ENCODE results near the gene SLC41A3.

Gene SLC41A3

GRCh38 chr3:126018545-126018944 lies 65.4 kb downstream of the SLC41A3 start:
- Histone ChIP-seq H3K9ac (ENCODE audit: low read length) (no peak overlapping the region), H3K4me3 (ENCODE audit: low read depth in 1 of 2, low read length in 2 of 2) (no peak overlapping the region), H3K36me3 (ENCODE audit: insufficient read depth, low read length) (peaks cover 5% of the 10 kb centered on the region), H3K27ac (ENCODE audit: low read depth, low read length) (no peak overlapping the region), H3K27me3 (ENCODE audit: control insufficient read depth in 1 of 2, insufficient read depth in 2 of 2, low read length in 2 of 2) (no peaks in the 10 kb centered on the region), H3K9me3 (ENCODE audit: low read length) (no peaks in the 10 kb centered on the region), H3K4me1 (ENCODE audit: insufficient read depth, low read length) (peaks cover 21% of the 10 kb centered on the region)

DNA sequence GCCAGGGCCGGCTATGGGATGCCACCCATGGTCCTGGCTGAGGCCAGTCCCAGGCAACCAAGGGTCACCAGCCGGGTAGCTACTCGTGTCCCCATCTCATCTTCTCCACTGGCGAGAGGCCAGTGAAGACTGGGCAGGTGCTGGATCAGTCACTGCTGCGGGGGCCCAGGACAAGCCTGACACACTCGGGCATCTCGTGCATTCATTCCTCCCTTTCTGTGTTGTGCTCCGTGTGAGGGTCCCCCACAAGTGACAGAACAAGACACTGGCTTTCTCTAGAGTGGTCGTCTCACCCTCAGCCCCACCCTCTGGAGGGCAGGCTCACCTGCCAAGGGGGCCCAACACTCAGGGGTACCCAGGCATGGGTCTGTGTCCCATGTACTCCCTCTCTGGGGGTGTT lies 66.6 kb downstream of the SLC41A3 start:
- H3K9ac ChIP-seq (ENCODE audit: low read length): no peak overlapping the region

GRCh38 chr3:126016616-126017015 lies 67.3 kb downstream of the SLC41A3 start:
- Histone ChIP-seq H3K36me3 (ENCODE audit: insufficient read depth, low read length) (peaks cover 5% of the 10 kb centered on the region), H3K27ac (ENCODE audit: low read depth, low read length) (no peak overlapping the region), H3K4me3 (ENCODE audit: low read depth in 1 of 2, low read length in 2 of 2) (no peak overlapping the region), H3K4me1 (ENCODE audit: insufficient read depth, low read length) (peaks cover 22% of the 10 kb centered on the region), H3K9me3 (ENCODE audit: low read length) (no peaks in the 10 kb centered on the region), H3K9ac (ENCODE audit: low read length) (no peak overlapping the region), H3K27me3 (ENCODE audit: control insufficient read depth in 1 of 2, insufficient read depth in 2 of 2, low read length in 2 of 2) (no peaks in the 10 kb centered on the region)

More for the DNA sequence above, 66.6 kb downstream of the SLC41A3 start:
- H3K27ac ChIP-seq (ENCODE audit: low read depth, low read length): no peak overlapping the region
- no peaks in the 10 kb centered on the region for H3K9me3 ChIP-seq (ENCODE audit: low read length)
- H3K36me3 ChIP-seq (ENCODE audit: insufficient read depth, low read length): peaks cover 5% of the 10 kb centered on the region
- peaks cover 22% of the 10 kb centered on the region for H3K4me1 ChIP-seq (ENCODE audit: insufficient read depth, low read length)
- no peaks in the 10 kb centered on the region for H3K27me3 ChIP-seq (ENCODE audit: control insufficient read depth in 1 of 2, insufficient read depth in 2 of 2, low read length in 2 of 2)
- no peak overlapping the region for H3K4me3 ChIP-seq (ENCODE audit: low read depth in 1 of 2, low read length in 2 of 2)

- Histone ChIP-seq H3K9ac (ENCODE audit: low read length) (no peak overlapping the region), H3K27me3 (ENCODE audit: control insufficient read depth in 1 of 2, insufficient read depth in 2 of 2, low read length in 2 of 2) (no peaks in the 10 kb centered on the region), H3K9me3 (ENCODE audit: low read length) (no peaks in the 10 kb centered on the region), H3K4me1 (ENCODE audit: insufficient read depth, low read length) (peaks cover 22% of the 10 kb centered on the region), H3K36me3 (ENCODE audit: insufficient read depth, low read length) (peaks cover 5% of the 10 kb centered on the region), H3K27ac (ENCODE audit: low read depth, low read length) (no peak overlapping the region), H3K4me3 (ENCODE audit: low read depth in 1 of 2, low read length in 2 of 2) (no peak overlapping the region)
Measured at GRCh38 chr3:126015075-126015474, 68.8 kb downstream of the SLC41A3 start.

DNA sequence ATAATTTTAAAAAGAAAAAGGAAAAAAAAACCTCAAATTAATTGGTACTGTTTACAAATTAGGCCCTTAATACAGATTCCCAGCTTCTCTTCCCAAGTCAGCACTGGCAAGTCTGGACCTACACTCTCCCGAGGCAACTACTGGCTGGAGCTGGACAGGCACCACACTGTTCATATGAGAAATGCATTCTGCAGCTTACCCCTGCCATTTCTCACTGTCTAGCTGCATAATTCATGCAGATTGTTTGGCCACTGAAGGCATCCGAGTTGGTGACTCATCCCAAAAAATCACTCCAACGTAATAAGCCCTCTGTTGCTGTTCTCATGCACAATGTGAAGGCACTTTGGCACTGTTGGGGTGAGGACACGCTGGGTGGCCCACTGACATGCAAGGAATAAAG lies 69.7 kb downstream of the SLC41A3 start:
- H3K4me3 ChIP-seq (ENCODE audit: low read depth in 1 of 2, low read length in 2 of 2): no peak overlapping the region
- no peaks in the 10 kb centered on the region for H3K27me3 ChIP-seq (ENCODE audit: control insufficient read depth in 1 of 2, insufficient read depth in 2 of 2, low read length in 2 of 2)
- H3K36me3 ChIP-seq (ENCODE audit: insufficient read depth, low read length): peaks cover 5% of the 10 kb centered on the region
- H3K27ac ChIP-seq (ENCODE audit: low read depth, low read length): no peak overlapping the region
- H3K9ac ChIP-seq (ENCODE audit: low read length): no peak overlapping the region
- H3K4me1 ChIP-seq (ENCODE audit: insufficient read depth, low read length): peaks cover 22% of the 10 kb centered on the region
- H3K9me3 ChIP-seq (ENCODE audit: low read length): no peaks in the 10 kb centered on the region

- Histone ChIP-seq H3K27me3 (ENCODE audit: control insufficient read depth in 1 of 2, insufficient read depth in 2 of 2, low read length in 2 of 2) (no peaks in the 10 kb centered on the region), H3K4me3 (ENCODE audit: low read depth in 1 of 2, low read length in 2 of 2) (no peak overlapping the region), H3K4me1 (ENCODE audit: insufficient read depth, low read length) (peaks cover 22% of the 10 kb centered on the region), H3K9ac (ENCODE audit: low read length) (no peak overlapping the region), H3K36me3 (ENCODE audit: insufficient read depth, low read length) (peaks cover 10% of the 10 kb centered on the region), H3K27ac (ENCODE audit: low read depth, low read length) (no peak overlapping the region), H3K9me3 (ENCODE audit: low read length) (no peaks in the 10 kb centered on the region)
Measured at GRCh38 chr3:126013751-126014156, 70.2 kb downstream of the SLC41A3 start.

DNA sequence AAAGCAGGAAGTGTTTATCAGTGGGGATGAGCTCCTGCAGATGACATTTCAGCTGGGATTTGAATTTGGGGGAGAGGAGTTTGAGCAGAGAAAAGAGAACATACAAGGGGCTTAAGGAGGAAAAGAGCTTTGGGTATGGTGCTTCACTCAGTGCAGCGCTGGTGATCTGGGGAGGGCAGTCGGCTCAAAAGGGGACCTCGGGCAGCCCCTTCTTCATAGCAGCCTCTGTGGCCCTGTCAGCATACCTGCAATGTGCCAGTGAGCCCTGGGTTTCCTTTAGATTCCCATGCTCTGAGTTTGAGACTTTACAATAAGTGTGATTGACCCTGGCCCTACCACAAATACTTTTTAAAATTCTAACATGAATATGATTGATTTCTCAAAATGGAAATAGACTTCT lies 74.7 kb downstream of the SLC41A3 start:
- no peak overlapping the region for H3K9ac ChIP-seq (ENCODE audit: low read length)
- no peaks in the 10 kb centered on the region for H3K9me3 ChIP-seq (ENCODE audit: low read length)
- H3K36me3 ChIP-seq (ENCODE audit: insufficient read depth, low read length): peaks cover 39% of the 10 kb centered on the region
- H3K4me1 ChIP-seq (ENCODE audit: insufficient read depth, low read length): peaks cover 7% of the 10 kb centered on the region
- H3K27me3 ChIP-seq (ENCODE audit: control insufficient read depth in 1 of 2, insufficient read depth in 2 of 2, low read length in 2 of 2): no peaks in the 10 kb centered on the region
- no peak overlapping the region for H3K27ac ChIP-seq (ENCODE audit: low read depth, low read length)
- H3K4me3 ChIP-seq (ENCODE audit: low read depth in 1 of 2, low read length in 2 of 2): no peak overlapping the region

GRCh38 chr3:126008219-126008618 lies 75.7 kb downstream of the SLC41A3 start:
- no peaks in the 10 kb centered on the region for H3K27me3 ChIP-seq (ENCODE audit: control insufficient read depth in 1 of 2, insufficient read depth in 2 of 2, low read length in 2 of 2)
- H3K27ac ChIP-seq (ENCODE audit: low read depth, low read length): no peak overlapping the region
- no peaks in the 10 kb centered on the region for H3K9me3 ChIP-seq (ENCODE audit: low read length)
- H3K36me3 ChIP-seq (ENCODE audit: insufficient read depth, low read length): peaks cover 39% of the 10 kb centered on the region
- H3K9ac ChIP-seq (ENCODE audit: low read length): no peak overlapping the region
- no peaks in the 10 kb centered on the region for H3K4me1 ChIP-seq (ENCODE audit: insufficient read depth, low read length)
- no peak overlapping the region for H3K4me3 ChIP-seq (ENCODE audit: low read depth in 1 of 2, low read length in 2 of 2)

DNA sequence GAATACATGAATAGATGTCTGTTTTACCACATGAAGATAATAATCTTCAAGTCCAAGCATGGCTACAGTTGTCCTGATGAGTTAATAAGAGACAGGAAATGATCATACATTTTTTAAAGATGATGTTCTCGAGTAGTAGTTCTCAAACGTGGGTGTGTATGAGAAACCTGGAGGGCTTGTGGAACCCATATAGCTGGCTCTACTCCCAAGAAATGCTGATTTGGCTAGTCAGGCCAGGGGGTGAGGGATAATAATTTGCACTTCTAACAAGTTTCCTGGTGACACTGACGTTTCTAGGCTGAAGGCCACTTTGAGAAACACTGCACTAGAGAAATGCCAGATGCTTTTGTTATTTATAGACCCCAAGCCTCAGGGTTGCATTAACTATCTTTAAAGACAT lies 78.0 kb downstream of the SLC41A3 start:
- no peaks in the 10 kb centered on the region for H3K4me1 ChIP-seq (ENCODE audit: insufficient read depth, low read length)
- H3K9ac ChIP-seq (ENCODE audit: low read length): no peak overlapping the region
- H3K4me3 ChIP-seq (ENCODE audit: low read depth in 1 of 2, low read length in 2 of 2): no peak overlapping the region
- no peaks in the 10 kb centered on the region for H3K9me3 ChIP-seq (ENCODE audit: low read length)
- no peak overlapping the region for H3K27ac ChIP-seq (ENCODE audit: low read depth, low read length)
- no peaks in the 10 kb centered on the region for H3K27me3 ChIP-seq (ENCODE audit: control insufficient read depth in 1 of 2, insufficient read depth in 2 of 2, low read length in 2 of 2)
- H3K36me3 ChIP-seq (ENCODE audit: insufficient read depth, low read length): peaks cover 39% of the 10 kb centered on the region

DNA sequence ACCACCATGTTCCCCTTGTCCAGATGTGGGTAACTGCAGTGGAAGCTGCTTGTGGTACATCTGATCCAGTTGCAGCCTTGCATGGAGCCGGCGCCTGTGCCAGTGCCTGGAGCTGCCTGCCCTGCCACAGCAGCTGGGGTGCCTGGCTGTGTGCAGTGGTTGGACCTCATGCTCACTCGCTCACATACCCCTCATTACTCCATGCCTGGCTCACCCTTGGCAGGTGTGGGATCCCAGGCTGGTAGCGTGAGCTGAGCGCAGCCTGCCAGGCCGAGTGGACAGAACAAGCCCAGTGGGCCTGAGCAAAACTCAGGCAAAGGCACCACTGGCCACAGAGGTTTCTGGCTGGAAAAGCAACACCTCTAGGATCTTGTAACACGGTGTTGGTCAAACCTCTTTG lies 79.2 kb downstream of the SLC41A3 start:
- H3K4me3 ChIP-seq (ENCODE audit: low read depth in 1 of 2, low read length in 2 of 2): no peak overlapping the region
- H3K36me3 ChIP-seq (ENCODE audit: insufficient read depth, low read length): peaks cover 39% of the 10 kb centered on the region
- H3K27me3 ChIP-seq (ENCODE audit: control insufficient read depth in 1 of 2, insufficient read depth in 2 of 2, low read length in 2 of 2): no peaks in the 10 kb centered on the region

DNA sequence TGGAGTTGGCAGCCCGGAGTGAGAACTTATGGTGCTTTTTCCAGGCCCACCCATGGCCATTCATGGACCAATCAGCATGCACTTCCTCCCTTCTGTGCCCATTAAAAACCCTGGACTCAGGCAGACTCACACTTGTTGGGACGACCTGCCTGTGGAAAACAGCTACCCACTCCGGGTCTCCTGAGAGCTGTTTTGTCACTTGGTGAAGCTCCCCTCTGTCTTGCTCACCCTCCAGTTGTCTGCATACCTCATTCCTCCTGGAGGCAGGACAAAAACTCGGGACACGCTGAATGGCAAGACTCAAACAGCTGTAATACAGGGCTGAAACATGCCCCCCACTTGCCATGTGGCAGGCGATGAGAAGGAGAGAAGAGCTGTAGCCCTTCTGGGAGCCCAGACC lies 79.7 kb downstream of the SLC41A3 start:
- Histone ChIP-seq H3K27me3 (ENCODE audit: control insufficient read depth in 1 of 2, insufficient read depth in 2 of 2, low read length in 2 of 2) (no peaks in the 10 kb centered on the region), H3K9me3 (ENCODE audit: low read length) (no peaks in the 10 kb centered on the region), H3K4me1 (ENCODE audit: insufficient read depth, low read length) (no peaks in the 10 kb centered on the region), H3K9ac (ENCODE audit: low read length) (no peak overlapping the region), H3K36me3 (ENCODE audit: insufficient read depth, low read length) (peaks cover 39% of the 10 kb centered on the region), H3K27ac (ENCODE audit: low read depth, low read length) (no peak overlapping the region), H3K4me3 (ENCODE audit: low read depth in 1 of 2, low read length in 2 of 2) (no peak overlapping the region)

More for the DNA sequence above, 79.2 kb downstream of the SLC41A3 start:
- Histone ChIP-seq H3K27ac (ENCODE audit: low read depth, low read length) (no peak overlapping the region), H3K9ac (ENCODE audit: low read length) (no peak overlapping the region), H3K4me1 (ENCODE audit: insufficient read depth, low read length) (no peaks in the 10 kb centered on the region), H3K9me3 (ENCODE audit: low read length) (no peaks in the 10 kb centered on the region)

GRCh38 chr3:126003447-126004190 lies 80.3 kb downstream of the SLC41A3 start:
- Histone ChIP-seq H3K27ac (ENCODE audit: low read depth, low read length) (no peak overlapping the region), H3K36me3 (ENCODE audit: insufficient read depth, low read length) (peaks cover 33% of the 10 kb centered on the region), H3K9ac (ENCODE audit: low read length) (no peak overlapping the region), H3K4me1 (ENCODE audit: insufficient read depth, low read length) (no peaks in the 10 kb centered on the region), H3K4me3 (ENCODE audit: low read depth in 1 of 2, low read length in 2 of 2) (no peak overlapping the region), H3K27me3 (ENCODE audit: control insufficient read depth in 1 of 2, insufficient read depth in 2 of 2, low read length in 2 of 2) (no peaks in the 10 kb centered on the region), H3K9me3 (ENCODE audit: low read length) (no peaks in the 10 kb centered on the region)

Data from muscle layer of colon (tissue), 2 donors.